ENCODE results near the gene KLHDC7B. TPM values are rescaled to one million over a fixed set of nuclear protein-coding genes. Genes with fewer than 3 reads are reported as not detected.

KLHDC7B gene
- total and polyA plus RNA-seq, 2 of the 13 experiments (the other 11 are each of a cell fraction or from before 2014, with no cell fraction given), result 0.11 TPM; not detected in 1

GRCh38 chr22:50526108-50526833 lies 19.4 kb upstream of the KLHDC7B start (continued):
- no peak for TF ChIP-seq ZNF281 (CRISPR knock-in tag; IDR thresholded peaks at IDR 0.05; ENCODE audit: borderline replicate concordance)
- no peak for TF ChIP-seq FOSL2 (CRISPR knock-in tag; IDR thresholded peaks at IDR 0.05)
- TF ChIP-seq ZNF552 (CRISPR knock-in tag; IDR thresholded peaks at IDR 0.05; ENCODE audit: borderline replicate concordance), result no peak; the same call in 1 of the 2 replicates
- no peak for TF ChIP-seq ZNF136 (CRISPR knock-in tag; IDR thresholded peaks at IDR 0.05; ENCODE audit: low read depth)
- no peak; the same call in 1 of the 2 replicates for TF ChIP-seq HMGXB3 (CRISPR knock-in tag; IDR thresholded peaks at IDR 0.05; ENCODE audit: borderline replicate concordance)
- TF ChIP-seq GABPB1 (CRISPR knock-in tag; IDR thresholded peaks at IDR 0.05), result no peak; the same call in 1 of the 2 replicates
- no peak for TF ChIP-seq ZNF253 (CRISPR knock-in tag; IDR thresholded peaks at IDR 0.05; ENCODE audit: borderline replicate concordance)
- no peak for TF ChIP-seq MED8 (CRISPR knock-in tag; IDR thresholded peaks at IDR 0.05; ENCODE audit: insufficient replicate concordance)
- TF ChIP-seq ZNF142 (CRISPR knock-in tag; IDR thresholded peaks at IDR 0.05), result no peak; the same call in 1 of the 2 replicates
- no peak for TF ChIP-seq E2F5 (CRISPR knock-in tag; conservative IDR thresholded peaks at IDR 0.05)
- no peak for TF ChIP-seq JUND (CRISPR knock-in tag; IDR thresholded peaks at IDR 0.05)
- TF ChIP-seq HMG20B (CRISPR knock-in tag; conservative IDR thresholded peaks at IDR 0.05), result no peak
- no peak for TF ChIP-seq ELF4 (CRISPR knock-in tag; IDR thresholded peaks at IDR 0.05; ENCODE audit: borderline replicate concordance)
